HG03558 (cell line): ENCODE data around the gene GRK3.
"Not testable (repeated sequence)": the region's sequence is repeated elsewhere in the genome, so short reads cannot be mapped to it uniquely, and the experiment has no call there.

ENCODE experiments used
- ATAC-seq: cut with Tn5 transposase; IDR thresholded peaks from one replicate; pipeline ENCODE4 v1.9.1; 2021; ENCODE audit warnings: moderate number of reproducible peaks; ENCODE audit not compliant: unreplicated experiment; ENCODE audit errors: extremely low read depth

GRK3 gene

DNA sequence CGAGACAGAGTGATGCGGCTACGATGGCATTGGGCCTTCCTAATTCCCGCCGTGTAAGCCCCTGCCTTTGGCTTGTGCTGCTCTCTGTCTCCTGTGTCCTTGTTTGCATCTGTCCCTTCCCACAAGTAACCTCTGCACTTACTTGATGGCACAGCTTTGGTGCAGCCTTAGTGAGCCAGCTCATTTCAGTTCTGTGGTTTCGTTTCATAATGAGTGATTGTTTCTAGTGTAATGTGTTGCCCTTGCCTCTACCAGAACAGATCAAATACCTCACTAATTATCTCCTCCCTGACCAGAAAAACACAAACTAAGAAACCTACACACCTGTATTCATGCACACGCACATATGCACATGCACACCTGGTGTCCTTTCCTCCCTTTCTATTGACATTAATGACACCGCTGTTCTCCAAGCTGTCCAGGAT lies 58.8 kb downstream of the GRK3 start:
- peak; percentile 64 for ATAC-seq

DNA sequence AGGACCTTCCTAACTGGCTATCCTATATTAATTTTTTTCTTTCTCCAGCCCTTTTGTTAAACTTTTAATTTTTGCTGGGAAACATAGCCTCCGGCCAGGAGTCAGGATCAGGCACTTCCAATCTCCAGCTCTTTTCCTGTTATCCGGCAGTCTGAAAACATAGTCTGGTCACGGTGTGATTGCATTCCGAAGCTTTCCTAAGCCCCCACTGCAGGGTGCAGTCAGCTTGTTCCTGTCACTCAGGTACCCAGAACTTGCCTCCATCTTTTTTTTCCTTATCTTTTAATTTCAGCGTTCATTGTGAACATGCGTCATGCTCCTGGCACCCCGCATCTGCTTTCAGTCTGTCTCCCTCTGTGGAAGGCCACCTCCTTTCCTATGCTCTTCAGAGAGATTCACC lies 59.4 kb downstream of the GRK3 start:
- ATAC-seq = no peak

DNA sequence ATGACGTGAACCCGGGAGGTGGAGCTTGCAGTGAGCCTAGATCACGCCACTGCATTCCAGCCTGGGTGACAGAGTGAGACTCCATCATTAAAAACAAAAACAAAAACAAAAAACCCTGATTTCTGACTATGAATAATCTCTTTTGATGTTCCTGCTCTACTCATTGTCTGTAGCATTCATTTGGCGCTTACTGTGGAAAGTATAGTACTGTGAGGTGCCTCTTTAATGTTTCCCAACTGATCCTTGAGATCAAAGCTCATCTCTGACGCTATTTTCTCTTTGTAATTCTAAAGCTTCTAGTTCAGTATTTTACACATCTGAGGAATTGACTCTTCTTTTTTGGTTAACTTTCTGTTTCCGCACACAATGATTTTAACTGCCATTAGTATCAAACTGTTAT lies 60.0 kb downstream of the GRK3 start:
- no peak for ATAC-seq

DNA sequence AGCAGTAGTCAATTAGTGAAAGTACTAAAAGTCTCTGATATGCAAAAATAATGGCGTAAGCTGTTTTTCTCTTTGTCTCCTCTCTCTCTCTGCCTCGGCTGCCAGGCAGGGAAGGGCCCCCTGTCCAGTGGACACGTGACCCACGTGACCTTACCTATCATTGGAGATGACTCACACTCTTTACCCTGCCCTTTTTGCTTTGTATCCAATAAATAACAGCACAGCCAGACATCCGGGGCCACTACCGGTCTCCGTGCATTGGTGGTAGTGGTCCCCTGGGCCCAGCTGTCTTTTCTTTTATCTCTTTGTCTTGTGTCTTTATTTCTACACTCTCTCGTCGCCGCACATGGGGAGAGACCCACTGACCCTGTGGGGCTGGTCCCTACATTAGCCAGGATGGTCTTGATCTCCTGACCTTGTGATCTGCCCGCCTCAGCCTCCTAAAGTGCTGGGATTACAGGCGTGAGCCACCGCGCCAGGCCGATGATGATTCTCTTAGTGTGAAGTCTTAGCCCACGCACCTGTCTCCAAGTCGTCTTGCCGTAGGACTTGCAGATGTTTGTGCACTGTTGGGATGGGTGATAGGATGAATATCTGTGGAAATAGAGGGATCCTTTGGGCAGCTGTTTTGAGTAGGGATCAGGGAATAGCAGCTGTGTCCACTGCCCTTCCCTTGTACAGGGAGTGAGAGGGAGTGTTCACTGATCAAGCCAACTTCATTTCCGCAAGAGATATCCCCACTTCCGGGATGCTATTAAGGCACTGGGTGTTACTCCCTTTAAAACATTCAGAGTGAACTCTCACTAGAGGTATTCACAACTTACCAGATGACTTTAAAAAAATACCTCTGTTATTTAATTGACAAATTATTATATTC lies 61.5 kb downstream of the GRK3 start:
- ATAC-seq = not testable (repeated sequence)

DNA sequence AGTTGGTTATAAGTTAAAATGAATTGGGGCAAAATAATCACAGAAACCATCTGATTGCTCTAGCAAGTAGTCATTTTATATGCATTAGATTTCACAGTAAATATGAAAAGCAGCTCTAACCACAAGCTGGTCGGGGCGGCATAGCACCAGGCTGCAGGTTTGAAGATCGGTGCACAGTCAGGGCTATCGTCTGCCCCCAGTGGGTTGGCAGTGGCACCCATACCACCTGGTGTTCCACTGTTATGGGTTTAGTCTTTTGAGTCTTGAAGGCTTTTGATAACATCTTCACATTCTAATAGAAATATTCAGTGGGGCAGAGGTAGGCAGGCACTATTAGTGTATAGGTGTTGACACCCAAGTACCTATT lies 62.1 kb downstream of the GRK3 start:
- ATAC-seq = no peak

DNA sequence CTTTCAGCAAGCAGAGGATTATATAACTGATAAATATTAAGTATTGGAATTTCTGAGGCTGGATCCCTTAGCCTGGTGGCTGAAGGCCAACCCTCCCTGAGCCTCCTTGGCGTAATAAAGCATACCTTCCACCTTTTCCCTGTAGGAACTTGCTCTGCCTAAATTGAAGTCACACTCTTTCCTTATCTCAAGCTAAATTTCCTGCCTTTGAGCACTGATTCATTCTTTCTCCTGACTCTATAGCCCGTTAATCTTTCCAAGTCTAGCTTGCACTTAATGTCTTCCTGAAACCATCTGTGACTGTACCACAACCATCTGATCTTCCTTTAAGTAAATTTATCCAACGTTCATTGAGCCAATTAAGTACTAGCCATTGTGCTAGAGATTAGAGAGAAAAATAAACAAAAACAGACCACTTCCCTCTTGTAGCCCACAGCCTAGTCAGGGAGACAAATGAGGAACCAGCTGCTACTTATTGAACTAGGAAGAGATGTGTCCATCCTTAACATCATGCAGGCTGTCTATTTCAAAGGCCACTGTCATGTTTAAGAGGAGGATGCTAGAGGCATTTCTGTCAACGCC lies 62.9 kb downstream of the GRK3 start:
- ATAC-seq = no peak

DNA sequence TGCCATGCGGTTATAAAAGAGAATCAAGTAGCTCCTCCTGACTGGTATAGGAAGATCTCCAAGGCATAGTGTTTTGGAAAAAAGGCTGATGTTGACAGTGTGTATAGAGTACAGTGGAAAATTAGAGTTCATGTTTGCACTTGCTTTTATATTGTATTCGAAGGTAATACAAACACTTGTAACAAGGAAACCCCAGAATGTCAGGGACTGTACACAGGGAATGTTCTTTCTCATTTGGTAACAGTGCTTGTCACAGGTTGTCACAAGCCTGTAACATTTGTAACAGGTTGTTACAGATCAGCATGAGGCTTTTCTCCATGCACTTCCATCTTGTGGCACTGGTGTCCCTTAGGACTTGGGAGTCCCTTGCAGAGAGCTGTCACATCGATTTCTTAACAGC lies 64.0 kb downstream of the GRK3 start:
- no peak for ATAC-seq

DNA sequence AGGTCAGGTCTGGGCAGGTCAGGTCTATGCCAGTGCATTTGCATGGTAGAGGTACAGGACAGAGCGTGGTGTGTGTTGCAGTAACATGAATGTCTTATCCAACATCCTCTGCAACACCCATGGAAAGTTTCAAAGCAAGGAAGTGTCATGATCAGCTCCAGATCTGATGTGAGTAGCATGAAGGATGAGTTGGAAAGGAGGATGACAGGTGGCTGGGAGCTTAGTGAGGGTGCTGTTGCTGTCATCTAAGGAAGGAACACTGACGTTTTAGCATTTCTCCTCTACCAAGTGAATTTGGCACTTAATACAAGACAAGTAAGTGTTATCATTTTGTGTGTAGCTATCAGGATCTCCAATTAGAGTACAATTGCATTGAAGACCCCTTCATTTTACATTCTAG lies 65.1 kb downstream of the GRK3 start:
- no peak for ATAC-seq

DNA sequence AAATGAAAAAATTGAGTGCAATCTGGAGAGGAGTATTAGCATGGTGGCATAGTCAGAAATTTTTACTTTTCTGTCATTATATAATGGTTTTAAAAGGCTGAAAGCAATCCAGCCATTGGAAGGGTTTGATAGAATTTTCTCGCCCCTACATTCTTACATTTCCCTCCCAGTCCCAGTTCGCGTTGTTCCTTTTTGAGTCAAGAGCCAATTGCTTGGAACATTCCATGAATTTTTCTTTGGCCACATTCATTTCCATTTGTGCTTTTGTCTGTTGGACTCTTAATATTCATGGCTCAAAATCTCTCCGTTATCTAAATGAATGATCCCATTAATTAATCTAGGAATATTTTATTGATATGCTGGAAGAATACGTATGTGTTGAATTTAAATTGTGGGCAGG lies 66.0 kb downstream of the GRK3 start:
- no peak for ATAC-seq

DNA sequence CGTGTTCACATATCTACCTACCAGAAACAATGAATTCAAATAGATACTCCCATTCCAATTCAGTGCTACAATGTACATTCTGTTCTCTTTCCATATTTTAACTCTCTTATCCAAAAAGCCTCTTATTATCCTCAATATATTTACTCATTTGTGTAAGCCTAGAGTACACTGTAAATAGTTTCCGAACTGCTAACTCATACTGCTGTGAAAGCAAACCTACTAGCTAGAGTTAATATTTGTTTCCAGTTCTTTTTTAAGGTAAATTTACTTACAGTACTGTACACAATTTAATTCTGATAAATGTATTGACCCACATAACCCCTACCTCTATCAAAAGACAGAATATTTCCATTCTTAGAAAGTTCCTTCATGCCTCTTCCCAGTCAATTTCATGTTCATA lies 71.8 kb downstream of the GRK3 start:
- no peak for ATAC-seq

DNA sequence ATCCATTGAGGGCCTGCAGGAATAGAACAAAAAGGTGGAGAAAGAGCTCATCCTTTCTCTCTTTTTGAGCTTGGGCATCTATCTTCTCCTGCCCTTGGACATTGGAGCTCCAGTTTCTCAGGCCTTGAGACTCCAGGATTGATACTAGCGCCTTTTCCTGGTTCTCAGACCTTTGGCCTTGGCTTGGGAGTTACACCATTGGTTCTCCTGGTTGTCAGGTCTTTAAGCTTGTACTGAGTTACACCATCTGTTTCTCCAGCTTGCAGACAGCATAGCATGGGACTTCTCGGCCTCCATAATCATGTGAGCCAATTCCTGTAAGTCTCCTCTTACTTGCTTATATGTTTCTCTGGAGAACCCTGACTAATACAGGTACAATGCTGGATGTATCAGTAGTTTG lies 72.6 kb downstream of the GRK3 start:
- no peak for ATAC-seq

DNA sequence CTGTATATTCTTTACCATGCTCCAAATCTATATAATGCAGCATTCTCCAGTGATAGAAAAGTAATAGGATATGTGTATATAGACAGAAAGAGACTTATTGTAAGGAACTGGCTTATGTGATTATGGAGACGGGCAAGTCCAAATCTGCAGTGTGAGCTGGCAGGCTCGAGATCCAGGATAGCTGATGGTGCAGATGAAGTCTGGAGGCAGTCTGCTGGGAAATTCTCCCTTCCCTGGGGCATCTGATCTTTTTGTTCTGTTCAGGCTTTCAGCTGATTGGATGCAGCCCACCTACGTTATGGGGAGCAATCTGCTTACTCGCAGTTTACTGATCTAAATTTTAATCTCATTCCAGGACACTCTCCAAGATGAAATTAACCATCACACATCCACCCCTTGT lies 73.2 kb downstream of the GRK3 start:
- no peak for ATAC-seq

DNA sequence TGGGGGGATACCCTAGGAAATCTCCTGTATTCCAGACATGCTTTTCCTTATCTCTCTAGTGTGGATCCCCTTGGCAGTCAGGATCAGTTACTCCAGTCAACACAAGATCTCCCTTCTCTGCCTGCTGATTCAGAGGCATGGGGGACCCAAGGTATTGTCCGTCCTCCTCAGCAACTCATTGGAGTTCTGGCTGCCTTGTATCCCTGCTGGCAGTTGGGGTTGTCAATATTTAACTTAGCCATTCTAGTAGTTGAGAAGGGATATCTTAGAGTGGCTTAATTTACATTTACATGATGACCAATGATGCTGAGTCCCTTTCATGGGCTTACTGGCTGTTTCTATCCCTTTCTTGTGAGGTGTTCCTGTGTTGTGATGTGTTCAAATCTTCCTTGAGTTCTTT lies 74.2 kb downstream of the GRK3 start:
- no peak for ATAC-seq

DNA sequence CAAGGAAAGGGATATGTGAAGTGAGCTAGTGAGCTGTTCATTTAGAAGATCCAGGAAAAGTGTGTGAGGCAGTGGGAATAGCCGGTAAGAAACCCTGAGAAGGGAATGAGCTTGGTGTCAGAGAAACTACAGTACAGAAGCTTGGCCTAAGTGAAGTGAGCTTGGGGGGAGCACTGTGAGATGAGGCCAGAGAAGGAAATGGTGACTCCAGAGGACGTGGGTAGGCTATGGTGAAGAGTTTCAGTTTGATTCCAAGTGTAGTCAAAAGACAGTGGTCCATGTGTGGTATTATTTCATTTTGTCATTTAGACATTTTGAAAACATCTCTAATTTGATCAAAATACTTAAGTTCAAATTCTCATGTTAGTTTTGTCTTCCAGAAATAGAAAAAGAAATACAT lies 77.2 kb downstream of the GRK3 start:
- no peak for ATAC-seq

DNA sequence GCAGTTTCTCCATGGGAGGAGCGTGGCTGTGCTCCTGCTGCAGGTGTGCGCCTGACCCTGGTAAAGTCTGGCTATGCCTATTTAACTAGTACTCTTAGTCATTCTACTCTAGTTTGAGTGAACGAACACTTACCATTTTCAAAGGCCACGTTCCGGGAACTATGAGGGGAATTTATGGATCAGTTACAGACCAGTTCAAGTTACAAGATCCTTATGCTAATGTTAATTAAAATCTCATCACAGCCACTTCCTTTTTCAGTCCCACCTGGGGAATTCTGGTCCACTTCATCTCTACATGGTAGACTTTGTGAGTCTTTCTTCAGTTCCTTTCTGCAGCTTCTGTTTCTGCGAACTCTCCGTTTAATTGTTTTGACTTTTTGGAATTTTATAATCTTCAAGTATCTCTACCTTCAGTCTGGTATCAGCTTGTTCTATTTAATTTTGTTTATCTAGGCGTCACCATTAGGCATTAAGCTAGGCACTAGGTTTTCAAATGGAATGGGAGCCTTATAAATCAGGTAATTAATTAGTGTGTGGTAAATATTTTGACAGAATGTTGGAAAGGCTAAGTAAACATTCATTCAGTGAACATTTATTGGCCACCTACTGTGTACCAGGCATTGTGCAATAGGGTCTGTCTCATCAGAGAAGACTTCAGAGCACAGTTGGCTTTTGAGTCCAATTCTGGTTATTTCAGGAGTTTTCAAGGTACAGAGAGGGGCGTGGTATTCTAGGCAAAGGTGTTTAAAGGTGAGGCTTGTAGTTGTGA lies 78.9 kb downstream of the GRK3 start:
- no peak for ATAC-seq

DNA sequence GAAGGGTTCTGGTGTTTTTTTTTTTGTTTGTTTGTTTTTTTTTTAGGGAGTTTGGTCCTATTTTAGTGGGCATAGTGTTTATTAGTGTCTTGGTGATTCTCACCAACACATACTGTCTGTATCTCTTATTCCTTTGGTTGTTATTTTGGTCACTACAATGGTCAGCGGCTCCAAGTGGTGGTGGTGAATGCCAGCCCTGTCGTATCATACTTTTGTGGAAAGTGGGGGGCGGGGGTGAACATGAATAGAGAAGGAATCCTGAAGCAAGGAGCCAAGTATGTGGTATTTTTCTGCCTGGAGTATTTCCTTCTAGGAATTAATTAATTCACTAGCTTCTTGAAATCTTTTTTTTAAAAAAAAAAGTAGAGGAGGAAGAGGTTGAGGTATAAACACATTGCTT lies 79.6 kb downstream of the GRK3 start:
- no peak for ATAC-seq

DNA sequence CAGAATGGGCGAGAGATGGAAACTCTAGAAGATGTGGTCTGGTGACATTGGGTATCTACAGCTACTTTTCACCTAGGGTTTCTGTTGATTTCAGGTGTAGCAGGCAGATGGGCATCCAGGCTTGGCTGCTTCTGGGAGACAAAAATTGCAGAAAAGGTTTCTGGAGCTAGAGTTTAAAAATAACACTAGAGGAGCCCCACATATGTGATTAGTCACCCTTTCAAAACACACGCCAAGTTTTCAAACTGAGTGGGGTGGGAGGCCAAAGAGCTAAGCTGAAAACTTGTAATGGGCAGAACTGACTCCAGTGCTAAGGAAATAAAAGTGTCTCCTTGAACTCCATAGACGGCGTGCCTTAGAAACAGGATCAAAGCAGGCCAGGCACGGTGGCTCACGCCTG lies 80.8 kb downstream of the GRK3 start:
- ATAC-seq = no peak

DNA sequence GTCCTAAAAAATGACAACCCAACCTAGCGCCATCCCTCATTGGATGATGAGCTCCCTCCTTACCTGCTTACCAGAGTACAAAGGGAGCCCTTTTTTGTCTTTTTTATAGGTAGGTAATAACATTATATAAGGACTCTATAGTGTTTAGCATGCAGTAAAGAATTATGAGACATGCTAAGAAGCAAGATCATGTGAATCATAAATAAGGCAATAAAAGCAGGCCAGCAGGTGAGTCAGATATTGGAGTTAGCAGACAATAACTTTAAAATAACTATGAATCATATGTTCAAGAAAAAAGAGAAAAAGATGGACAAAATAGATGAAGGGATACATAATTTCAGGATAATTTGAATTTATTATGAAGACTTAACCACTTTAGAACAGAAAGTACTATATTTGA lies 81.5 kb downstream of the GRK3 start:
- ATAC-seq = no peak

DNA sequence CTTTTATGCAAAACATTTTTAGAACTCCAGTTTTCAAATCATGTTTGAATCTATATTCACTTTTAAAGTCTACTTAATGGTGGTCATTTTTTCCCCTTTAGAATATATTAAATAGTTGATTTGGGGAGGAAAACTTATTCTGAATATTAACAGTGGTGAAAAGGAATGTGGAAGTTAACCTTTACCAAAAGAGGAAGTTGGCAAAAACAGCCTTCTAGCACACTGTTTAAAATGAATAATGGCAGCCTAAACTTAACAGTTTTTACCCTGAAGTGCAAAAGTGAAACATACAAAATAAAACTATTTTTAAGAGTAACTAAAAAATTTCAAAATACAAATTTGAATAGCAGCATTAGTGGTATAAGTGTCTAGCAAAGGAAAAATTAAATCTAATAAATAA lies 86.4 kb downstream of the GRK3 start:
- no peak for ATAC-seq

DNA sequence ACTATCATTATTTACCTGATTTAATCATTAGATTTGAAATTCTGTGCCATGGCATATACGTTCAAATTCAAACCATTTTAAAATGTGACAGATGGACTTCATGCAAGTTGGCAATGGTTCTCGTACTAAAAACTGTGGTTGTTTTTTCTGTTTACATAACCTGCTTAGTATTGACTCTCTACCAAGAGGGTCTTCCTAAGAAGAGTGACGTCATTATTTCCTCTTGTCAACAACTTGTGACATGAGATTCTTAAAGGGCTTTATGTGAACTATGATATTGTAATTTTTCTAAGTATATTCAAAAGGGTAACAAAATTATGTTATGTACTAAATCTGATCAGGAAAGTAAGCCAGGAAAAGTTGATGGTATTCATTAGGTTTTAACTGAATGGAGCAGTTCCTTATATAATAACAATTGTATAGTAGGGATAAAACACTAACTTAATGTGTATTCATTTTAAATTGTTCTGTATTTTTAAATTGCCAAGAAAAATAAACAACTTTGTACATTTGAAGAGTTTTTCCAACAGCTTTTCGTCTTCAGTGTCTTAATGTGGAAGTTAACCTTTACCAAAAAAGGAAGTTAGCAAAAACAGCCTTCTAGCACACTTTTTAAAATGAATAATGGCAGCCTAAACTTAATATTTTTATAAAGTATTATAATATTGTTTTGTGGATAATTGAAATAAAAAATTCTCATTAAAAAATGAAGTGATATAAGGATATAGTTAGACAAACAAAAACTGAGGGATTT lies 87.0 kb downstream of the GRK3 start:
- ATAC-seq = no peak

DNA sequence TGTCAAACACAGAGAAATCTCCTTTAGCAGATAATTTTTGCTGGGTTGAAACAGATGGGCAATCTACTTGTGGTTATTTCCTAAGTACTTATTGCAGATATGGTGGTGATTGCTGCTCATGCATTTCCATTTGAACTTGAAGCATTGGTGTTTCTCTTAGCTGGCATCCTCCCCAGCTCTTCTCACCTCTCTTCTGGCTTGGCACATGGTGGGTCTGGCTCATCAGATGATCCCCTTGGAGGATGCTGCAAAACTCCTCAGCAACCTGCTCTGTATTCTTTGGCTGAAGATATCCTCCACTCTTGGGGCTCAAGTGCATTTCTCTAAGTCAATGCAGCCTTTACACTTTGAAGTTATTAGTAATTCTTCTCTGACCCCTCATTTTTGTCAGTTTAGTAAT lies 90.2 kb downstream of the GRK3 start:
- no peak for ATAC-seq
